RPMI8226 (cell line): ENCODE results near the gene CCDC80.

ENCODE experiments used
- DNase-seq: peaks from one replicate; pipeline ENCODE4 v3.0.0-alpha.2; 2015

Gene CCDC80

GRCh38 chr3:112633191-112633590, 7.8 kb downstream of the CCDC80 start:
- no peak for DNase-seq

GRCh38 chr3:112632596-112632995, 8.3 kb downstream of the CCDC80 start:
- no peak for DNase-seq

GRCh38 chr3:112631257-112631656, 9.7 kb downstream of the CCDC80 start:
- DNase-seq: no peak

DNA sequence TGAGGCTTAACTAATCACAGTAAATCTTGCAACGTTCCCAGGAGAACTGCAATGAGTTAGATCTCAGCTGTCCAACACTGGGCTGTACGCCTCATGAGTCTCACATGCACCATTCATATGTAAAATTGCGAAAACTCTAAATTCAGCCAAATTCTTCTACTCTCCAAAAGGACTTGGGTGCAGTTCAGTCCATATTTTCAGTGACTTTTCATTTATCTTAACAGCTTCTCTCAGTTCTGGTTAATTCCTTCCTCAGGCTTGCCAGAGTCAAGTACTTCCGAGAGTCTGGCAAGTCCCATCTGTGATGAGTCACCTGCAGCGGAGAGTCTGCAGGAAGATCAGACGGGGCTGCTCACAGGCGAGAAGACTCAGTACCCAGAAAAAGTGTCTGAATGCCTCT, 11.5 kb downstream of the CCDC80 start:
- DNase-seq: peak; percentile 27

- no peak for DNase-seq
These were observed 12.9 kb downstream of the CCDC80 start for GRCh38 chr3:112627919-112628466.

DNA sequence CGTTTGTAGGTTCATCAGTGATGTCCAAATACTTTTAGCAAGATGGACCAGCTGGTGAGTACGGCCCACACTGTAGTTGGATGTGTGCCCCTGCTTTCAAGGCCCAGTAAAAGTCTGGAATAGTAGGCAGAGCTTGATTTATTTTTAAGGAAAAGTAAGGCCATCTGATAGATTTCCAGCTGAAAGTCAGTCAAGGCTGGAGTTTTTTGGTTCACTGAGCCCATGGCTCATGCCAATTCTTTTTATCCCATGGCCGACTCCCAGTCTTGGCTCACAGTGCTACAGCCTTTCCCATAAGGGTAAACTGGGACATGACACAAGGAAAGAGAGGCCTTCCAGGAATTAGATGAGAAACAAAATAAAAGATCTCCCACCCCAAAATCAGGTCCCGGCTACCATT, 13.5 kb downstream of the CCDC80 start:
- no peak for DNase-seq

GRCh38 chr3:112623717-112624116, 17.2 kb downstream of the CCDC80 start:
- DNase-seq: no peak

- DNase-seq: no peak
These were observed 17.7 kb downstream of the CCDC80 start for GRCh38 chr3:112623213-112623612.

- no peak for DNase-seq
These were observed 21.6 kb downstream of the CCDC80 start for GRCh38 chr3:112619295-112619694.

DNA sequence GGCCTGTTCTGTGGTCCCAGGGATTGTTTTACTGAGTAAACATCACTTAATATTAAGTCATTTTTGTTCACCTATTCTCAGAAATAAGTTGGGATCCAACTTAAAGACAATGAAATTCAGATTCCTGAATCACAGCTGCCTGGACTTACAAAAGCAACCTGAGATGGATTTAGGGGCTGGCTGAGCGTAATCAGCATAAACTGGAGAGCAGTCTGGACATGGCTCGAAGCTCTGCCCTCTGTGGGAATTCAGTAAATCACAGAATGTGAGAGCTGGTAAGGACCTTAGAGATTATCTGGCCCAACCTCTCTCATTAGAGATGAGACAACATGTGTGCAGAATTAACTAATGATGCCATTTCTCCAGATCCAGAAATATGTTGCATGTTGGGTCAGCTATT, 23.7 kb downstream of the CCDC80 start:
- no peak for DNase-seq

- no peak for DNase-seq
These were observed 24.8 kb downstream of the CCDC80 start for GRCh38 chr3:112615989-112616731.

DNA sequence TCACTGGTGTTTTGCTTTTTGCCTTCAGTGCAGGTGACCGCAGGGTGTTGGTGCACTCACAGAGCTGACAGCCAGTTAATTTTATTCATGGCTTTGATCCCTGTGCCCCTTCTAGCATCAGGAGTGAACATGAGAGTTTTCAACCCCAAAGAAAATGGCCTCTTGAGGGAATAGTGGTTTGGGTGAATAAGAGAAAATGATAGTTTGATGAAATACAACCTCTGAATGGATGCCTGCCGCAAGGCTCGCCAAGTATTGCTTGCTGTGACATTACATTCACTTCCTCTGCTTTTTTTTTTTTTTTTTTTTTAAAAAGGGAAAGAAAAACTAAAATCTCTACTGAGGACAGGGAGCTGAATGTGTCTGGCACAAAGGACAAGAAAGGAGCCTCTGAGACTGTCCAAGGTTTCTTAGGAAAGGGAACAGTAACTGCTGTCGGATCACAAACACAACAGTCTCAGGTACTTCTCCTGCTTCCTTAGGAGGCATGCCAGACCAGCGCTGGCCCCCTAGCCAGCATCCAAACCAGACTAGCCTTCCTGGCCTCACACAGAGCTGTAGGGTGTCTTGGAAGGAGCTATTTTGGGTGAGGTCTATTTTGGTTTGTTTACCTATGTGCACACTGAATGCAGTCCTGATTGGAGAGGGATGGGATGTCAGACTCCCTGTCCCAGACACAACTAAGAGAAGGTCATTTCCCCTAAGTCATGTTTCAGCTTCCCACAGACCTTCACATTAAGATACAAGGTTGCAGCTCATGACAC, 29.0 kb downstream of the CCDC80 start:
- no peak for DNase-seq

DNA sequence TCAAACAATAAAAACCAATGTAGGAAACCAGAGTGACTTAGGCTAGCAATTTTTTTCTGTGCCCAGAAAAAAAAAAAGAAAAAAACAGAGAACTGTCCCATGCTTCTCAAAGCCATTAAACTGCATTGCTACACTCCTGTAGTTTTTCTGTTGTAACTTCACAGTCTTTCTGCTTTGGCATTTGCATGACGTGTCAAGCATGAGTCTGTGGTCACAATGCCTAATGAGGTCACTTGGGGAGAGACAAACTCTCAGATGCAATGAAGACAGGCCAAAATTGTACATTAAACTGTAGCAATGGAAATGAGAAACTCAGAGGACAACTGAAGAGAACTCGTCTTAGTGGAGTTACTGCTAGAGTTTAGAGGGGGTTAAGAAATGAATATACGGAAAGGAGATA, 30.8 kb downstream of the CCDC80 start:
- no peak for DNase-seq

DNA sequence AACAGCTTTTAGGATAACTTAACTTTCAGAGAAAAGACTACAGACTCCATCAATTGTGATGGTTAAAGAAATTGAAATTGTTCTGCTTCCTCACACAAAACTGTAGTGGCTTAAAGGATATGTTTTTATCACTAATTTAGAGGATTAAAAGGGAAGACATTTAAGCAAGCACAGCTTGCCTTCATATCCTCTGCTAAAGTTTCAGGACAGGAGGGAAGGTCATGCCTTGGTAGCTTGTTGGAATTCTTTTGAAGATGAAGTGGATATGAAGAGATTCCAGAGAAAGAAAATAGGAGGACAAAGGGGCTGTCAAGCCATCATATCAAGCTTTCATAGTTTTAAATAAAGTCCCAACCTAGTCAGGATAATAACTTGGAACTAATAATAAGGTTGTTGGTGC, 33.1 kb downstream of the CCDC80 start:
- no peak for DNase-seq

- DNase-seq: no peak
These were observed 34.8 kb downstream of the CCDC80 start for GRCh38 chr3:112606098-112606497.

DNA sequence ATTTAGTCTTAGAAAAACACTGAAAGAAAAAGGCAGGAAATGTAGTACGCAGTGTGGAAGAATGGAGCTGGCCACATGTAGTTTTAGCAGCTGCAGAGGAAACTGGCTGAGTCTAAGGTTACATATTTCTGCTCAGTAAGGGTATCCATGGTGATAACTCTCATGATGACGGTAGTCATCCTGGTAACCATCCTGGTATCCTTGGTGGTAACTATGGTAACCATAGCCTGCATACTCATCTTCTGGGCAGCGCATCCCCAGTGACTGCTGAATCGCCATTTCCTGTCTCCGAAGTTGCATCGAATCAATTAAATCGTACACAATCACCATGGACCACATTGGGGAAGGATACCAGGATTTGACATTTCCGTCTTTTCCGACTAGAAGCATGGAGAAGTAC, 35.7 kb downstream of the CCDC80 start:
- no peak for DNase-seq

GRCh38 chr3:112604536-112604935, 36.4 kb downstream of the CCDC80 start:
- DNase-seq: no peak

DNA sequence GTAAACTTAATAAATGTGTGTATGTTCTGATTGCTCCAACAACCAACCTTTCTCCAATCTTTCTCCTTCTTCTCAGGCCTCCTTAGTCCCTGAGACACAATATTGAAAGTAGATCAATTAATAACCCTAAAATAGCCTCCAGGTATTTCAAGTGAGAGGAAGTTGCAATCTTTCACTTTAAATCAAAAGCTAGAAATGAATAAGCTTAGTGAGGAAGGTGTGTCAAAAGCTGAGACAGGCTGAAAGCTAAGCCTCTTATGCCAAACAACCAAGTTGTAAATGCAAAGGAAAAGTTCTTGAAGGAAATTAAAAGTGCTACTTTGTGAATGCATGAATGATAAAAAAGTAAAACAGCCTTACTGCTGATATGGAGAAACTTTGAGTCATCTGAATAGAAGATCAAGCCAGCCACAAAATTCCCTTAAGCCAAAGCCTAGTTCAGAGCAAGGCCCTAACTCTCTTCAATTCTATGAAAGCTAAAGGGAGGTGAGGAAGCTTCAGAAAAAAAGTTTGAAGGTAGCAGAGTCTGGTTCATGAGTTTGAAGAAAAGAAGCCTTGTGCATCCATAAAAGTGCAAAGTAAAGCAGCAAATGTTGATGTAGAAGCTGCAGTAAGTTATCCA, 38.6 kb downstream of the CCDC80 start:
- DNase-seq: no peak

GRCh38 chr3:112598731-112599130, 42.2 kb downstream of the CCDC80 start:
- DNase-seq: no peak

- no peak for DNase-seq
These were observed 43.0 kb downstream of the CCDC80 start for GRCh38 chr3:112597945-112598344.

GRCh38 chr3:112594856-112595255, 46.1 kb downstream of the CCDC80 start:
- DNase-seq: no peak

DNA sequence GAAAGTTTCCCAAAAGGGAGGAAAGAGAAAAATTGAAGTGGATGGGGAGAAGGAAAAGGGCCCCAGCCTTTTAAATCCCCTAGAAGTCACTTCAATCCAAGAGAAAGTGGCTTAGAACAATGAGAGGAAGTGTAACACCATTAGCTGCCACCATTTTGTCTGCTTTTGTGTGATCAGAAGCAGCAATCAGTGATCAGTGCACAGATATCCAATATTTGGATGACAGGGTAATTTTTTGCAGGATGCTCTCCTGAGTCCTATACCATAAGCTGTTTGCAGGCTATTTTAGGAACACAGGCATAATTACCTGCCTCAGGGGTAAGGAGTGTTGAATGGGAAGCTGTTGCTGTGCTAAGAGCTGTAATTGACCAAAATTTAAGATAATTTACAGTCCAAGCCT, 47.7 kb downstream of the CCDC80 start:
- DNase-seq: no peak

DNA sequence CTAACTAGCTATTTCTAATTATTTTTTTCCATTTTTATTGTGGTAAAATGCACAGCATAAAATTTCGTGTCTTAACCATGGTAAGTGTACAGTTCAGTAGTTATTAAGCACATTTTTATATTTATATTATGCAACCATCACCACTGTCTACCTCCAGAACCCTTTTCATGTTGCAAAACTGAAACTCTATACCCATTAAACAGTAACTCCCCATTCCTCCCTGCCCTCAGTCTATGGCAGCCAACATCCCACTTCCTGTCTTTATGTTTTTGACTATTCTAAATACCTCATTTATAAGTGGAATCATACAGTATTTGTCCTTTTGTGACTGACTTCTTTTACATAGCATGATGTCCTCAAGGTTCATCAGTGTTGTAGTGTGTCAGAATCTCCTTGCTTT, 53.6 kb downstream of the CCDC80 start:
- no peak for DNase-seq

DNA sequence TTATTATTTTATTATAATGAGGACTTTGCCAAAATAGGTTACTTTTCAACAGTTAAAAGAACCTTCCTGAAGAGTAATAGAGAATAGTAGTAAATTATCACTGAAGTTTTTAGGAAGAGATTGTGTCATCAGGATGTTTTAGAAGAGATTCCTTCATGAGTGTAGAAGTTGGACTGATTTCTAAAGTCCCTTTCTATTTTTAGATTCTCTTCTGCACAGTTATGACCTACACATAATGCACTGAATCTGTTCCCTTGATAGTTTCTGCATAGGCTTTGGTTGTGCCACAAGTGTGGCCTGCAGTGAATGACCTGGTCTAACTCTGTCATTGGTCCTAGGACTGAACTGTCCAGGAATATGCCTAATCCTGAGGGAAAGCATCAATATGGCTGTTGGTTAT, 55.2 kb downstream of the CCDC80 start:
- no peak for DNase-seq
